ENCODE results near the gene TIMM23. TPM values are rescaled to one million over a fixed set of nuclear protein-coding genes. Genes with fewer than 3 reads are reported as not detected.

Gene TIMM23
- total and polyA plus RNA-seq, 2 donors (not counting 3 experiments of a cell fraction or from before 2014, with no cell fraction given) = 78.1 to 94.6 TPM

GRCh38 chr10:46030091-46030937 lies 58.0 kb downstream of the TIMM23 start, which contains the start of gene NCOA4:
NCOA4 (minus strand) TSS chr10:46030623; CDS start chr10:46016680, 13,943 bp downstream.
- Histone ChIP-seq H3K9me1 (replicated peaks; ENCODE audit: control insufficient read depth, extremely low read depth, insufficient read depth, low read length) (no peaks in the 10 kb centered on the region), H3K27me3 (ENCODE audit: control insufficient read depth in 2 of 2, insufficient read depth in 2 of 2, low read length in 2 of 2) (no peaks in the 10 kb centered on the region), H3K9me3 (replicated peaks; ENCODE audit: control insufficient read depth, insufficient read depth, low read length) (no peaks in the 10 kb centered on the region), H3K9ac (replicated peaks; ENCODE audit: extremely low read depth, insufficient read depth, low read length) (peak within 1 kb of the TSS; percentile 92), H3K79me2 (ENCODE audit: control insufficient read depth, insufficient read depth, low read length) (peaks cover 48% of the 10 kb centered on the region), H2AFZ (ENCODE audit: low read depth, low read length) (peak within 1 kb of the TSS; percentile 87), H3K4me1 (ENCODE audit: control insufficient read depth, extremely low read depth, insufficient read depth, low read length) (peaks cover 36% of the 10 kb centered on the region), H3K4me2 (ENCODE audit: insufficient read depth, low read length) (peak within 1 kb of the TSS; percentile 98), H3K4me3 (replicated peaks in 1 of 3; ENCODE audit: insufficient read depth in 1 of 3, low read depth in 1 of 3, low read length in 3 of 3) (peak within 1 kb of the TSS; percentile 75 to 94 (median 85)), H4K20me1 (replicated peaks; ENCODE audit: control insufficient read depth, extremely low read depth, insufficient read depth, low read length) (peaks cover 2% of the 10 kb centered on the region), H3K36me3 (ENCODE audit: control insufficient read depth in 2 of 2, extremely low read depth in 1 of 2, insufficient read depth in 2 of 2, low read length in 2 of 2) (peaks cover 0 to 3% of the 10 kb centered on the region in 2 experiments), H3K27ac (ENCODE audit: insufficient read depth, low read depth, low read length) (peak within 1 kb of the TSS; percentile 71)
- BruUV-seq (replicated peaks) = no TSS peak
- DNase-seq (ENCODE audit: low read depth, low spot score) (peak; percentile 98), FAIRE-seq (no peak)
- TF ChIP-seq POLR2AphosphoS5 (IDR thresholded peaks at IDR 0.05; ENCODE audit: insufficient read depth, low read depth, low read length) (peak; percentile 93), CTCF (IDR thresholded peaks at IDR 0.05; ENCODE audit: extremely low read depth in 1 of 2, insufficient read depth in 1 of 2, low read depth in 1 of 2, low read length in 2 of 2) (peak; percentile 74 to 78), POLR2A (IDR thresholded peaks at IDR 0.05; ENCODE audit: low read depth, low read length) (peak; percentile 97), MAX (IDR thresholded peaks at IDR 0.05; ENCODE audit: insufficient read depth, insufficient read length) (no peak), EZH2 (IDR thresholded peaks at IDR 0.05; ENCODE audit: borderline replicate concordance, low read depth, low read length, severe bottlenecking) (no peak), MYC (IDR thresholded peaks at IDR 0.05; ENCODE audit: low read depth, low read length) (no peak)
- dilution Hi-C loops (cut with MboI; ENCODE audit: extremely low pct_ligation_motif_present, low sequenced_read_pairs) = no loop called here
- CTCF ChIA-PET = interaction anchor here (0.7 to 2.7 kb wide), 6 partner anchors 13 to 154 kb away, joined by 3 to 15 read pairs (median 4); no protein-coding TSS in a partner anchor
- POLR2A ChIA-PET = no interaction called here
- intact Hi-C loops (cut with micrococcal nuclease) = loop anchor here (1.0 to 2.0 kb wide), 2 partner anchors 66 to 435 kb away; no protein-coding TSS in a partner anchor

All from endothelial cell of umbilical vein (primary cell).